OCI-LY1 (cell line): ENCODE measurements around the gene RHOJ.
A peak's percentile ranks its signal among the peaks of the same experiment; 100 is the strongest.
"Not testable (repeated sequence)": the region's sequence is repeated elsewhere in the genome, so short reads cannot be mapped to it uniquely, and the experiment has no call there.

Experiments used
- H2AFZ ChIP-seq: fragments of 200-600 bp; sonication (generic), shearing (Covaris generic); 2 replicates; pipeline ENCODE4 v1.6.0; 2014; ENCODE audit warnings: antibody characterized with exemption, mild to moderate bottlenecking, low read length
- H3F3A ChIP-seq: fragments of 200-600 bp; sonication (generic), shearing (Covaris generic); 2 replicates; pipeline ENCODE4 v1.6.0; 2014; ENCODE audit warnings: mild to moderate bottlenecking, antibody characterized with exemption, low read length, moderate library complexity; ENCODE audit not compliant: insufficient read depth
- H3K27ac ChIP-seq: fragments of 200-600 bp; sonication (generic); 2 replicates; pipeline ENCODE4 v1.5.1; 2014; ENCODE audit warnings: low read length, mixed run types, mild to moderate bottlenecking, low read depth; ENCODE audit not compliant: poor library complexity, severe bottlenecking
- H3K27me3 ChIP-seq: fragments of 200-600 bp; sonication (generic); 2 replicates; pipeline ENCODE4 v1.6.0; 2014; ENCODE audit warnings: antibody characterized with exemption, mild to moderate bottlenecking, low read length, moderate library complexity; ENCODE audit not compliant: insufficient read depth
- H3K36me3 ChIP-seq: fragments of 200-600 bp; sonication (generic); 2 replicates; pipeline ENCODE4 v1.6.1; 2014; ENCODE audit warnings: mild to moderate bottlenecking, antibody characterized with exemption, low read length, moderate library complexity, mixed read lengths; ENCODE audit not compliant: insufficient read depth
- H3K4me1 ChIP-seq: fragments of 200-600 bp; sonication (generic); 2 replicates; pipeline ENCODE4 v1.5.1; 2014; ENCODE audit warnings: mild to moderate bottlenecking, low read length, moderate library complexity; ENCODE audit not compliant: insufficient read depth, severe bottlenecking
- H3K4me2 ChIP-seq: fragments of 200-600 bp; sonication (generic), shearing (Covaris generic); 2 replicates; pipeline ENCODE4 v1.6.1; 2014; ENCODE audit warnings: low read length
- H3K4me3 ChIP-seq: fragments of 200-600 bp; sonication (generic); 2 replicates; pipeline ENCODE4 v1.5.1; 2014; ENCODE audit warnings: low read length, low read depth, mild to moderate bottlenecking, mixed read lengths; ENCODE audit not compliant: poor library complexity, severe bottlenecking
- H3K79me2 ChIP-seq: fragments of 200-600 bp; shearing (Covaris generic); 2 replicates; pipeline ENCODE4 v1.6.1; 2016; ENCODE audit warnings: mixed run types, low read length, mixed read lengths; ENCODE audit not compliant: insufficient read depth
- H3K9ac ChIP-seq: fragments of 200-600 bp; sonication (generic), shearing (Covaris generic); 2 replicates; pipeline ENCODE4 v1.6.1; 2014; ENCODE audit warnings: mild to moderate bottlenecking, low read length, mixed read lengths
- H3K9me2 ChIP-seq: fragments of 200-600 bp; sonication (generic), shearing (Covaris generic); 2 replicates; pipeline ENCODE4 v1.6.1; 2014; ENCODE audit warnings: low read depth, mild to moderate bottlenecking, low read length, mixed read lengths
- H3K9me3 ChIP-seq: fragments of 200-600 bp; shearing (Covaris generic); 2 replicates; pipeline ENCODE4 v1.6.1; 2014; ENCODE audit warnings: low read length, mixed read lengths
- H4K20me1 ChIP-seq: fragments of 200-600 bp; sonication (generic), shearing (Covaris generic); 2 replicates; pipeline ENCODE4 v1.6.0; 2016; ENCODE audit warnings: mild to moderate bottlenecking, low read length; ENCODE audit not compliant: insufficient read depth
- CTCF ChIP-seq: fragments of 200-600 bp; sonication (generic), shearing (Covaris generic); IDR thresholded peaks from 2 replicates; pipeline ENCODE4 v1.5.1; 2017; ENCODE audit warnings: mild to moderate bottlenecking, antibody characterized with exemption, low read length, moderate library complexity, mixed read lengths
- EZH2 ChIP-seq: fragments of 200-600 bp; sonication (generic), shearing (Covaris generic); IDR thresholded peaks from 2 replicates; pipeline ENCODE4 v1.8.0; 2017; ENCODE audit warnings: borderline replicate concordance, mixed run types, mild to moderate bottlenecking, antibody characterized with exemption, low read length, moderate library complexity, mixed read lengths

The RHOJ gene

GRCh38 chr14:63276016-63276415 lies 71.8 kb downstream of the RHOJ start:
- TF ChIP-seq CTCF (no peak), EZH2 (no peak)
- H3K79me2 ChIP-seq: no peaks in the 10 kb centered on the region
- H3K4me3 ChIP-seq: no peak overlapping the region
- no peaks in the 10 kb centered on the region for H3F3A ChIP-seq
- H3K9me3 ChIP-seq: no peaks in the 10 kb centered on the region
- H3K9me2 ChIP-seq: no peaks in the 10 kb centered on the region
- no peaks in the 10 kb centered on the region for H3K27me3 ChIP-seq
- H3K4me1 ChIP-seq: no peaks in the 10 kb centered on the region
- H3K9ac ChIP-seq: no peak overlapping the region
- H4K20me1 ChIP-seq: no peaks in the 10 kb centered on the region
- H3K4me2 ChIP-seq: no peak overlapping the region
- no peak overlapping the region for H3K27ac ChIP-seq
- no peaks in the 10 kb centered on the region for H3K36me3 ChIP-seq
- no peak overlapping the region for H2AFZ ChIP-seq

- Histone ChIP-seq H2AFZ (no peak overlapping the region), H3K27me3 (no peaks in the 10 kb centered on the region), H3K9me3 (no peaks in the 10 kb centered on the region), H3K4me1 (no peaks in the 10 kb centered on the region), H4K20me1 (no peaks in the 10 kb centered on the region), H3K4me3 (no peak overlapping the region), H3K27ac (no peak overlapping the region), H3K79me2 (no peaks in the 10 kb centered on the region), H3F3A (no peaks in the 10 kb centered on the region), H3K4me2 (no peak overlapping the region), H3K9me2 (no peaks in the 10 kb centered on the region), H3K36me3 (no peaks in the 10 kb centered on the region), H3K9ac (no peak overlapping the region)
- TF ChIP-seq CTCF (peak; percentile 90), EZH2 (no peak)
These were observed 72.5 kb downstream of the RHOJ start for GRCh38 chr14:63276492-63277342.

GRCh38 chr14:63277591-63278183 lies 73.4 kb downstream of the RHOJ start:
- Histone ChIP-seq H3K9ac (no peak overlapping the region), H2AFZ (no peak overlapping the region), H3K9me3 (no peaks in the 10 kb centered on the region), H3K27me3 (no peaks in the 10 kb centered on the region), H3K36me3 (no peaks in the 10 kb centered on the region), H3K9me2 (no peaks in the 10 kb centered on the region), H3K4me2 (no peak overlapping the region), H3F3A (no peaks in the 10 kb centered on the region), H3K4me3 (no peak overlapping the region), H3K79me2 (no peaks in the 10 kb centered on the region), H4K20me1 (no peaks in the 10 kb centered on the region), H3K4me1 (no peaks in the 10 kb centered on the region), H3K27ac (no peak overlapping the region)
- TF ChIP-seq EZH2 (no peak), CTCF (no peak)

- not testable (repeated sequence) for H3K27ac ChIP-seq, H3K9me2 ChIP-seq, H4K20me1 ChIP-seq, H3K27me3 ChIP-seq, H3K79me2 ChIP-seq, H3F3A ChIP-seq, H3K4me2 ChIP-seq, H3K36me3 ChIP-seq, H3K9ac ChIP-seq, H3K4me1 ChIP-seq, H2AFZ ChIP-seq, H3K4me3 ChIP-seq, H3K9me3 ChIP-seq
These were observed 75.7 kb downstream of the RHOJ start for GRCh38 chr14:63279933-63280332.
